Stimulated activated CD8-positive, alpha-beta memory T cell treated with anti-CD3 and anti-CD28 coated beads, Interleukin-15, amount 100 ng/mL, for 1 hour (primary cell): Measurements from ENCODE around the gene NOC3L.
A peak's percentile ranks its signal among the peaks of the same experiment; 100 is the strongest.
"Not testable (repeated sequence)": the region's sequence is repeated elsewhere in the genome, so short reads cannot be mapped to it uniquely, and the experiment has no call there.

ENCODE experiments used
- DNase-seq: peaks from one replicate; pipeline ENCODE4 v3.0.0-alpha.2; 2020; ENCODE audit warnings: low read depth

Gene NOC3L

GRCh38 chr10:94363251-94363565 is 469 bp upstream of the NOC3L start:
- no peak for DNase-seq

GRCh38 chr10:94361171-94361794 is 1.5 kb downstream of the NOC3L start:
- DNase-seq: no peak

- no peak for DNase-seq
These were observed 4.3 kb downstream of the NOC3L start for GRCh38 chr10:94358480-94358879.

- DNase-seq: no peak
These were observed 5.5 kb downstream of the NOC3L start for GRCh38 chr10:94357193-94357592.

DNA sequence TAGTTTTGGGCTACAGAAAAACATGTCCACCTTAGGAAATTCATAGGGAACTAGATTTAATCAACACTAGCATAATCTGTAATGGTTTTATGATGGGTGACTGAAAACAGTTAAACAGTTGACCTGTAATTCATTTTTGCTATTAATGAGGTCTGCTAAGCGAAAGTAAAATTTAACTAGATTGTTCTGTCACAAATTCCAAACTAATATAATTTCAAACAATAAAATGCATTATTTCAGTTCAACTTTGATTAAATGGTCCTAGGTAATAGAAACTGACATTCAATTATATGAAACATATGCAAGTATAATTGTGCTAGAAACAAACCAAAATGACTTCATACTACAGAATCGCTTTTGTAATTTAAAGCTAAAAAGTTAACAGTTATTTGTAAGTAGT is 6.9 kb downstream of the NOC3L start:
- no peak for DNase-seq

DNA sequence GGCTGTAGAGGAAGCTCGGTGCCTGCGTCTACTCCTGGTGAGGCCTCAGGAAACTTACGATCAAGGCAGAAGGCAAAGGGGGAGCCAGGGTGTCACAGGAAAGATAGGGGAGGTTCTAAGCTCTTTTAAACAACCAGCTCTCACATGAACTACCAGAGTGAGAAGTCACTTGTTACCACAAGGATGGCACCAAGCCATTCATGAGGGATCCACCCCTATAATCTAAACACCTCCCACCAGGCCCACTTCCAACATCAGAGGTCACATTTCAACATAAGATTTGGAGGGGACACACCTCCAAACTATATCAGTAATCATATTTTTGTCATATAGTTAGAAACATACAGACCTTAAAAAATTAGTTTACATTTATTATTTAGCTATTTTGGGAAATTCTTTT is 9.4 kb downstream of the NOC3L start:
- DNase-seq: no peak

GRCh38 chr10:94351089-94351488 is 11.7 kb downstream of the NOC3L start:
- DNase-seq: no peak

- DNase-seq: not testable (repeated sequence)
These were observed 12.2 kb downstream of the NOC3L start for GRCh38 chr10:94350500-94350899.

GRCh38 chr10:94349327-94349726 is 13.4 kb downstream of the NOC3L start:
- no peak for DNase-seq

- no peak for DNase-seq
These were observed 18.1 kb downstream of the NOC3L start for GRCh38 chr10:94344522-94345122.

DNA sequence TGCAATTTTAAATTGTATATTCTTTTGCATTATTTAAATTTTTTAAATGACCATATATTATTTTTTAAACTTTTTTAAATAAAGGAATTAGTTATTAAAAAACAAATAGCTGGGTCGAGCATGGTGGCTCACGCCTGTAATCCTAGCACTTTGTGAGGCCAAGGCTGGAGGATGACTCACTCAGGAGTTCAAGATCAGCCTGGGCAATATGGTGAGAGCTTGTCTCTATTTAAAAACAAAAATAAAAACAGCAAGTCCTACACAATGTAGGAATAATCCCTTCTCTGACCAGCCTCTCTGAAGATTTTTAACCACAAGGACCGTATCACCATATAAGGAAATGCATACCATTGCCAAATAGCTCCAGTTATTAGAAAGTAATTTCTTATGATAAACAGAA is 19.6 kb downstream of the NOC3L start:
- no peak for DNase-seq

DNA sequence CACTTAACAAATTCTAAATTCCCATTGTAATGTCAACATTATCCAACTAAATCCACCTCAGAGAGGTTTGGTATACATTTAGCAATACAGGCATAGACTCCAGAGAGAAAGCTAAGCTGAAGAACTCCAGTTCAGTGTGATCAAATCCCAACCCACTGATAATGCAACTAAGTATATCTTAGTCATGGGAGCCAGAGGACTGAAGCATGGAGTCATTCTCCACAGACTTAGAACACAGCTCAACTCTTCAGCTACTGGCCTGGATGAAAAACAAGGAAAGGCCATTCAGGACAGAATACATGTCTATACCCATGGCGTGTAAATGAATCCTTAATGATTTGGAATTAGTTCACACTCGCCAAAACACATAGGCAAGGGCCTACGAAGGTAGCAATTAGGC is 27.9 kb downstream of the NOC3L start:
- no peak for DNase-seq

DNA sequence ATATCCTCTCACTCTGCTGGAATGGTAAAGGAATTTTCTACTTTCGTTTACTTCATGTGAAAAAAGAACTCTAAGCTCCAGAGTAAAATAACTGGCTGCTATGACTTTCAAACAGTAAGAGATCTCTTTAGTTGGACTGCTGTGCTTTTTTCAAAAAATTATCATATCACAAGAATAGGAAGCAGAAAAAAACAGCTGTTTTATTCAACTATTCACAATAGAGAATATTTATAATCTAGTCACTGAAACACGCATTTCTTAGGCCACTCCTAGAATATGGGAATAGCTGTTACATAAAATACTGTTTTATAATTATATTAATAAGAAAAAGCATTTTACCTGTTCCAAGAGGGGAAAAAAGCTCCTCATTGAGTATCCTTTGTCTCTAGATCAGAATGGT is 29.7 kb downstream of the NOC3L start:
- no peak for DNase-seq

GRCh38 chr10:94328613-94329012 is 34.1 kb downstream of the NOC3L start:
- DNase-seq: no peak

GRCh38 chr10:94327649-94328048 is 35.1 kb downstream of the NOC3L start:
- DNase-seq: no peak

DNA sequence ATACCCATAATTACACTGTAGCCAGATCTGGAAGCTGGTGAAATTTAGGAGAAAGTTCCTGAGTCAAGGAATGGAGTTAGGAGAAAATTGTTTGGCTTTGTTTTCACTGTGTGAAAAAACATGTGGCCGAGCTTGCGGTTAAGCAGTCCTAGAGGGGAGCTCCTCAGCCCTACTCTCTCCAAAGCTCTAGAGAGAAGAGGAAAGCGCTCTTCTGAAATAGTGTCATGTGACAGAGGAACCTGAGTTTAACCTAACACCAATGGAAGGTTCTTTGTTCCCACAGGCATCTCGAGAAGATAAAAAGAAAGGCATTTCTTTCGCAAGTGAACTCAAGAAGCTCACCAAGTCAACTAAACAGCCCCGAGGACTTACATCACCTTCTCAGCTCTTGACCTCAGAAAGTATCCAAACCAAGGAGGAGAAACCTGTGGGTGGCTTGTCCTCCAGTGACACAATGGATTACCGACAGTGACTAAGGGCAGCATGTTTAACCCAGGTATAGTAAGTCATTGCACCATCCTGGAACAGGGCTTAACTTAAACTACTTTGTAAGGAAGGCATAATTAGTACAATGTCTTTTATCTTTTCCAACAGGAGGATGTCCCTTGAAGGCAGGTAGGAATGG is 38.0 kb downstream of the NOC3L start:
- no peak for DNase-seq

GRCh38 chr10:94320285-94320914 is 42.3 kb downstream of the NOC3L start:
- DNase-seq: peak; percentile 21

DNA sequence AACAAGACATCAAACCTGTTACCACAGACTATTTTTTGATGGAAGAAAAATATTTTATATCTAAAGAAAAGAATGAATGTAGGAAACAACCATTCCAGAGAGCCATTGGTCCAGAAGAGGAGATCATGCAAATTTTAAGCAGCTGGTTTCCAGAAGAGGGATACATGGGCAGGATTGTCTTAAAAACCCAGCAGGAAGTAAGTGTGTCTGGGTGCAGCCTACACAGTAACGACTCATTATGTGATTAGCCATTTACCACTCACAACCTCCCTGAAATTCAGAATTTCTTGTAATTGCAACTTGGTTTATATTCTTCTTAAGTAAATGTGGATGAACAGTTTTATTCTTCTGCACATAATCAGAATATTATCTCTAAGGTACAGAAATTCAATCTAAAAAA is 46.2 kb downstream of the NOC3L start:
- DNase-seq: no peak

- DNase-seq: no peak
These were observed 46.7 kb downstream of the NOC3L start for GRCh38 chr10:94315975-94316464.

- DNase-seq: no peak
These were observed 47.7 kb downstream of the NOC3L start for GRCh38 chr10:94315024-94315451.

DNA sequence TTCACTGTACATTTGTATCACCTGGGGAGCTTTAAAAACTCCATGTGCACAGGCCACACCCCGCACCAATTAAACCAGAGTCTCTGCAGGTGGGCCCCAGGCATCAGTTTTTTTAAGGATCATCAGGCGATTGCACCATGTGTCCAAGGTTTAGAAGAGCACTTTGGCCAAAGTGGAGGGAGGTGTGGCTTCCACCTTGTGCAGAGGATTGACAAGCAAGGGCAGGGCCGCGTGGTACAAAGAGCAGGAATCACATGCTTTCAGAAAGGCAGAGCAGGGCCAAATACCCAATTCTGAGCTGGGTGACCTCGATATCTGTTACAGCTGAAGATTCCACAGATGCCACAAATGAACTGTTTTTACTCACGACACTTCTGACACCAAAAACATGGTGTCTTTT is 52.4 kb downstream of the NOC3L start:
- DNase-seq: no peak

DNA sequence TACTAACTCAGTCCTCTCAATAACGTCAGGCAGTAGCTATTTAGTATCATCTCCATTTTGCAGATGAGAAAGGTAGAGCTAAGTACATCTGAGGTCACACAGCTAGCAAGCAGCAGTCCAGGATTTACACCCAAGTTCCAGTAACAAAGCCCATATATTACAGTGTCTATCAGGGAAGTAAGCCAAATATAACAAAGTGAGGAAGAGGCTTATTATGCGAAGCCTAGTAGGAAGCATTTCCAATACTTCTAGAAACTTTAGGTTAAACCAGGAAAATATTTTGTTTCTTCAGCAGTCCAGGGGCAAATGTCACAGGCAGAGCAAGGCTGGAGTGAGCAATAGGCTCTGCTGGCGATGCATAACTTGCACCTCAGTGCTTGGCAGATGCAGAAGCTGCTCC is 53.9 kb downstream of the NOC3L start:
- no peak for DNase-seq

GRCh38 chr10:94307046-94307615 is 55.6 kb downstream of the NOC3L start:
- no peak for DNase-seq
